OCI-LY1 (cell line): ENCODE results near the gene GABBR1.

Experiments
- H2AFZ ChIP-seq: fragments of 200-600 bp; sonication (generic), shearing (Covaris generic); 2 replicates; pipeline ENCODE4 v1.6.0; 2014; ENCODE audit warnings: antibody characterized with exemption, mild to moderate bottlenecking, low read length
- H3F3A ChIP-seq: fragments of 200-600 bp; sonication (generic), shearing (Covaris generic); 2 replicates; pipeline ENCODE4 v1.6.0; 2014; ENCODE audit warnings: mild to moderate bottlenecking, antibody characterized with exemption, low read length, moderate library complexity; ENCODE audit not compliant: insufficient read depth
- H3K27ac ChIP-seq: fragments of 200-600 bp; sonication (generic); 2 replicates; pipeline ENCODE4 v1.5.1; 2014; ENCODE audit warnings: low read length, mixed run types, mild to moderate bottlenecking, low read depth; ENCODE audit not compliant: poor library complexity, severe bottlenecking
- H3K27me3 ChIP-seq: fragments of 200-600 bp; sonication (generic); 2 replicates; pipeline ENCODE4 v1.6.0; 2014; ENCODE audit warnings: antibody characterized with exemption, mild to moderate bottlenecking, low read length, moderate library complexity; ENCODE audit not compliant: insufficient read depth
- H3K36me3 ChIP-seq: fragments of 200-600 bp; sonication (generic); 2 replicates; pipeline ENCODE4 v1.6.1; 2014; ENCODE audit warnings: mild to moderate bottlenecking, antibody characterized with exemption, low read length, moderate library complexity, mixed read lengths; ENCODE audit not compliant: insufficient read depth
- H3K4me1 ChIP-seq: fragments of 200-600 bp; sonication (generic); 2 replicates; pipeline ENCODE4 v1.5.1; 2014; ENCODE audit warnings: mild to moderate bottlenecking, low read length, moderate library complexity; ENCODE audit not compliant: insufficient read depth, severe bottlenecking
- H3K4me2 ChIP-seq: fragments of 200-600 bp; sonication (generic), shearing (Covaris generic); 2 replicates; pipeline ENCODE4 v1.6.1; 2014; ENCODE audit warnings: low read length
- H3K4me3 ChIP-seq: fragments of 200-600 bp; sonication (generic); 2 replicates; pipeline ENCODE4 v1.5.1; 2014; ENCODE audit warnings: low read length, low read depth, mild to moderate bottlenecking, mixed read lengths; ENCODE audit not compliant: poor library complexity, severe bottlenecking
- H3K79me2 ChIP-seq: fragments of 200-600 bp; shearing (Covaris generic); 2 replicates; pipeline ENCODE4 v1.6.1; 2016; ENCODE audit warnings: mixed run types, low read length, mixed read lengths; ENCODE audit not compliant: insufficient read depth
- H3K9ac ChIP-seq: fragments of 200-600 bp; sonication (generic), shearing (Covaris generic); 2 replicates; pipeline ENCODE4 v1.6.1; 2014; ENCODE audit warnings: mild to moderate bottlenecking, low read length, mixed read lengths
- H3K9me2 ChIP-seq: fragments of 200-600 bp; sonication (generic), shearing (Covaris generic); 2 replicates; pipeline ENCODE4 v1.6.1; 2014; ENCODE audit warnings: low read depth, mild to moderate bottlenecking, low read length, mixed read lengths
- H3K9me3 ChIP-seq: fragments of 200-600 bp; shearing (Covaris generic); 2 replicates; pipeline ENCODE4 v1.6.1; 2014; ENCODE audit warnings: low read length, mixed read lengths
- H4K20me1 ChIP-seq: fragments of 200-600 bp; sonication (generic), shearing (Covaris generic); 2 replicates; pipeline ENCODE4 v1.6.0; 2016; ENCODE audit warnings: mild to moderate bottlenecking, low read length; ENCODE audit not compliant: insufficient read depth
- EZH2 ChIP-seq: fragments of 200-600 bp; sonication (generic), shearing (Covaris generic); IDR thresholded peaks from 2 replicates; pipeline ENCODE4 v1.8.0; 2017; ENCODE audit warnings: borderline replicate concordance, mixed run types, mild to moderate bottlenecking, antibody characterized with exemption, low read length, moderate library complexity, mixed read lengths
- TF ChIP-seq, protein P1 (sequence below): fragments of 200-600 bp; sonication (generic), shearing (Covaris generic); IDR thresholded peaks from 2 replicates; pipeline ENCODE4 v1.5.1; 2017; ENCODE audit warnings: mild to moderate bottlenecking, antibody characterized with exemption, low read length, moderate library complexity, mixed read lengths

Gene GABBR1

DNA sequence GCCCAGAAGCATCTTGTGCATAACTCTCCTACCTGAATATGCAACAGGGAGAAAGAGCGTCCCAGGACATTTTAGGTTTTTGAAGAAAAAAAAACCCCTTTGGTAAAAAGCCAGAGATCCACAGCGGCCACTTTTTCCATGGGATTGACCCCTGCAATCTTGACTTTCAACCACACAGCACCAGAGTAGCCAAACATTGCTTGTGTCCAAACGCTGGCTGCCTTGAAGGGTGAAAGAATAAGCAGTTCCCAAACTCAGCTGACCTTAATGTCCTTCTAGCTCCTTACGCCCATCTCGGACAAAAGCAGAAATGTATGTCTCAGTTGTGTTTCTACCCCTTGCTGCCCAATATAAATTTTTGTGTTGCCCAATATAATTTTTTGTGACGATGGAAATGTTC, 22.7 kb upstream of the GABBR1 start:
- H3K36me3 ChIP-seq: no peaks in the 10 kb centered on the region
- no peaks in the 10 kb centered on the region for H3K4me1 ChIP-seq
- no peak overlapping the region for H3K9ac ChIP-seq
- TF ChIP-seq, protein P1, sequence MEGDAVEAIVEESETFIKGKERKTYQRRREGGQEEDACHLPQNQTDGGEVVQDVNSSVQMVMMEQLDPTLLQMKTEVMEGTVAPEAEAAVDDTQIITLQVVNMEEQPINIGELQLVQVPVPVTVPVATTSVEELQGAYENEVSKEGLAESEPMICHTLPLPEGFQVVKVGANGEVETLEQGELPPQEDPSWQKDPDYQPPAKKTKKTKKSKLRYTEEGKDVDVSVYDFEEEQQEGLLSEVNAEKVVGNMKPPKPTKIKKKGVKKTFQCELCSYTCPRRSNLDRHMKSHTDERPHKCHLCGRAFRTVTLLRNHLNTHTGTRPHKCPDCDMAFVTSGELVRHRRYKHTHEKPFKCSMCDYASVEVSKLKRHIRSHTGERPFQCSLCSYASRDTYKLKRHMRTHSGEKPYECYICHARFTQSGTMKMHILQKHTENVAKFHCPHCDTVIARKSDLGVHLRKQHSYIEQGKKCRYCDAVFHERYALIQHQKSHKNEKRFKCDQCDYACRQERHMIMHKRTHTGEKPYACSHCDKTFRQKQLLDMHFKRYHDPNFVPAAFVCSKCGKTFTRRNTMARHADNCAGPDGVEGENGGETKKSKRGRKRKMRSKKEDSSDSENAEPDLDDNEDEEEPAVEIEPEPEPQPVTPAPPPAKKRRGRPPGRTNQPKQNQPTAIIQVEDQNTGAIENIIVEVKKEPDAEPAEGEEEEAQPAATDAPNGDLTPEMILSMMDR: no peak
- TF ChIP-seq EZH2: no peak
- H3K27me3 ChIP-seq: no peaks in the 10 kb centered on the region
- no peaks in the 10 kb centered on the region for H3K9me2 ChIP-seq
- H3K4me3 ChIP-seq: no peak overlapping the region
- H3K4me2 ChIP-seq: no peak overlapping the region
- no peaks in the 10 kb centered on the region for H3K79me2 ChIP-seq
- no peaks in the 10 kb centered on the region for H3F3A ChIP-seq
- no peaks in the 10 kb centered on the region for H3K9me3 ChIP-seq
- H2AFZ ChIP-seq: no peak overlapping the region
- no peak overlapping the region for H3K27ac ChIP-seq
- H4K20me1 ChIP-seq: no peaks in the 10 kb centered on the region

GRCh38 chr6:29653452-29654038, 20.6 kb upstream of the GABBR1 start:
- TF ChIP-seq, protein P1: peak; percentile 58
- TF ChIP-seq EZH2: no peak
- Histone ChIP-seq H2AFZ (no peak overlapping the region), H3K4me2 (no peak overlapping the region), H3K4me1 (peaks cover 12% of the 10 kb centered on the region), H3K9me3 (no peaks in the 10 kb centered on the region), H3F3A (no peaks in the 10 kb centered on the region), H3K27ac (no peak overlapping the region), H3K9ac (no peak overlapping the region), H3K79me2 (no peaks in the 10 kb centered on the region), H3K36me3 (no peaks in the 10 kb centered on the region), H3K4me3 (no peak overlapping the region), H3K9me2 (no peaks in the 10 kb centered on the region), H3K27me3 (no peaks in the 10 kb centered on the region), H4K20me1 (no peaks in the 10 kb centered on the region)

- Histone ChIP-seq H2AFZ (no peak overlapping the region), H3K27me3 (no peaks in the 10 kb centered on the region), H3K4me2 (no peak overlapping the region), H3K9me2 (no peaks in the 10 kb centered on the region), H3K79me2 (no peaks in the 10 kb centered on the region), H4K20me1 (no peaks in the 10 kb centered on the region), H3K36me3 (no peaks in the 10 kb centered on the region), H3K4me3 (no peak overlapping the region), H3K27ac (no peak overlapping the region), H3K9ac (no peak overlapping the region), H3F3A (no peaks in the 10 kb centered on the region), H3K9me3 (no peaks in the 10 kb centered on the region), H3K4me1 (peaks cover 12% of the 10 kb centered on the region)
- no peak for TF ChIP-seq EZH2
- TF ChIP-seq, protein P1: no peak
Measured at GRCh38 chr6:29652198-29652584, 19.2 kb upstream of the GABBR1 start.
